ENCODE measurements around the gene HIVEP3. TPM values are rescaled to one million over a fixed set of nuclear protein-coding genes. Genes with fewer than 3 reads are reported as not detected.

Gene HIVEP3
- total and polyA plus RNA-seq, 2 donors (not counting 1 experiment from before 2014, with no cell fraction given): 2.0 to 5.1 TPM

GRCh38 chr1:41779360-41779759, 139.4 kb downstream of the HIVEP3 start:
- Mint-ChIP-seq H3K27me3 (no peaks in the 10 kb centered on the region), H3K4me3 (no peak overlapping the region), H3K4me1 (peaks cover 2% of the 10 kb centered on the region), H3K9me3 (ENCODE audit: insufficient read depth) (no peaks in the 10 kb centered on the region), H3K27ac (no peak overlapping the region)
- WGBS (ENCODE audit: insufficient coverage): 95% methylated on average over 3 of the region's 6 CpGs
- DNase-seq (no peak), ATAC-seq (ENCODE audit: low read depth) (no peak)
- H3K27me3 ChIP-seq (replicated peaks in 1 of 4; ENCODE audit: control extremely low read depth in 1 of 4, control insufficient read depth in 3 of 4, insufficient read depth in 4 of 4, low read length in 3 of 4): no peaks in the 10 kb centered on the region
- ChIA-PET POLR2A (no interaction called here), CTCF (no interaction called here)
- H3K9ac ChIP-seq (ENCODE audit: low read length): no peak overlapping the region
- H3K4me3 ChIP-seq (ENCODE audit: control extremely low read depth in 1 of 5, extremely low read depth in 1 of 5, insufficient read depth in 1 of 5, low read depth in 2 of 5, low read length in 4 of 5): no peak overlapping the region
- no peaks in the 10 kb centered on the region for H3K9me3 ChIP-seq (ENCODE audit: control extremely low read depth in 1 of 3, control insufficient read depth in 2 of 3, insufficient read depth in 1 of 3, low read length in 2 of 3)
- intact Hi-C loops (cut with micrococcal nuclease): no loop called here
- no peak overlapping the region for H2AFZ ChIP-seq (ENCODE audit: insufficient read depth, low read depth, low read length, poor library complexity, severe bottlenecking)
- H3K4me1 ChIP-seq (ENCODE audit: control insufficient read depth in 2 of 2, insufficient read depth in 2 of 2, low read length in 2 of 2): peaks cover 0 to under 1% of the 10 kb centered on the region in 2 donors
- no peak overlapping the region for H3K27ac ChIP-seq (ENCODE audit: low read length in 2 of 2)
- H3K36me3 ChIP-seq (replicated peaks in 1 of 2; ENCODE audit: control extremely low read depth in 1 of 2, control insufficient read depth in 1 of 2, extremely low read depth in 1 of 2, insufficient read depth in 2 of 2, low read length in 1 of 2): no peaks in the 10 kb centered on the region
- no peak overlapping the region for H3K4me2 ChIP-seq (replicated peaks; ENCODE audit: low read depth, low read length, poor library complexity, severe bottlenecking)
- TF ChIP-seq CTCF (IDR thresholded peaks at IDR 0.05): no peak
- no peak for TF ChIP-seq EZH2 (IDR thresholded peaks at IDR 0.05; ENCODE audit: borderline replicate concordance, insufficient read depth, low read depth, low read length, poor library complexity, severe bottlenecking)
- H4K20me1 ChIP-seq (ENCODE audit: control insufficient read depth, insufficient read depth, low read length, poor library complexity, severe bottlenecking): no peaks in the 10 kb centered on the region
- H3K79me2 ChIP-seq (ENCODE audit: control insufficient read depth, insufficient read depth, low read length): no peaks in the 10 kb centered on the region

- no peak overlapping the region for H3K4me3 ChIP-seq (ENCODE audit: control extremely low read depth in 1 of 5, extremely low read depth in 1 of 5, insufficient read depth in 1 of 5, low read depth in 2 of 5, low read length in 4 of 5)
- no peak overlapping the region for H3K4me2 ChIP-seq (replicated peaks; ENCODE audit: low read depth, low read length, poor library complexity, severe bottlenecking)
- H3K79me2 ChIP-seq (ENCODE audit: control insufficient read depth, insufficient read depth, low read length): no peaks in the 10 kb centered on the region
- 98% methylated on average over 10 of the region's 10 CpGs for WGBS (ENCODE audit: insufficient coverage)
- H3K4me1 ChIP-seq (ENCODE audit: control insufficient read depth in 2 of 2, insufficient read depth in 2 of 2, low read length in 2 of 2): no peaks in the 10 kb centered on the region
- no peaks in the 10 kb centered on the region for H3K27me3 Mint-ChIP-seq
- H3K27ac Mint-ChIP-seq: peak overlapping the region; percentile 29
- ChIA-PET POLR2A (no interaction called here), CTCF (no interaction called here)
- intact Hi-C loops (cut with micrococcal nuclease): no loop called here
- ATAC-seq (ENCODE audit: low read depth) (no peak), DNase-seq (no peak)
- H3K4me3 Mint-ChIP-seq: no peak overlapping the region
- H4K20me1 ChIP-seq (ENCODE audit: control insufficient read depth, insufficient read depth, low read length, poor library complexity, severe bottlenecking): no peaks in the 10 kb centered on the region
- H3K4me1 Mint-ChIP-seq: no peaks in the 10 kb centered on the region
- no peak overlapping the region for H3K9ac ChIP-seq (ENCODE audit: low read length)
- no peaks in the 10 kb centered on the region for H3K9me3 Mint-ChIP-seq (ENCODE audit: insufficient read depth)
- no peaks in the 10 kb centered on the region for H3K27me3 ChIP-seq (replicated peaks in 1 of 4; ENCODE audit: control extremely low read depth in 1 of 4, control insufficient read depth in 3 of 4, insufficient read depth in 4 of 4, low read length in 3 of 4)
- no peaks in the 10 kb centered on the region for H3K9me3 ChIP-seq (ENCODE audit: control extremely low read depth in 1 of 3, control insufficient read depth in 2 of 3, insufficient read depth in 1 of 3, low read length in 2 of 3)
- TF ChIP-seq CTCF (IDR thresholded peaks at IDR 0.05) (no peak), EZH2 (IDR thresholded peaks at IDR 0.05; ENCODE audit: borderline replicate concordance, insufficient read depth, low read depth, low read length, poor library complexity, severe bottlenecking) (no peak)
- H3K27ac ChIP-seq (ENCODE audit: low read length in 2 of 2): no peak overlapping the region
- no peak overlapping the region for H2AFZ ChIP-seq (ENCODE audit: insufficient read depth, low read depth, low read length, poor library complexity, severe bottlenecking)
- no peaks in the 10 kb centered on the region for H3K36me3 ChIP-seq (replicated peaks in 1 of 2; ENCODE audit: control extremely low read depth in 1 of 2, control insufficient read depth in 1 of 2, extremely low read depth in 1 of 2, insufficient read depth in 2 of 2, low read length in 1 of 2)
Observed at GRCh38 chr1:41777695-41778094, 141.0 kb downstream of the HIVEP3 start.
